Cerebellar cortex (tissue), 1 donor: ENCODE measurements around the gene PRCD.
"Not testable (repeated sequence)": the region's sequence is repeated elsewhere in the genome, so short reads cannot be mapped to it uniquely, and the experiment has no call there.

ENCODE experiments used
- DNase-seq: peaks from one replicate; pipeline ENCODE4 v3.0.0-alpha.2; 2015; ENCODE audit warnings: low spot score

Gene PRCD

DNA sequence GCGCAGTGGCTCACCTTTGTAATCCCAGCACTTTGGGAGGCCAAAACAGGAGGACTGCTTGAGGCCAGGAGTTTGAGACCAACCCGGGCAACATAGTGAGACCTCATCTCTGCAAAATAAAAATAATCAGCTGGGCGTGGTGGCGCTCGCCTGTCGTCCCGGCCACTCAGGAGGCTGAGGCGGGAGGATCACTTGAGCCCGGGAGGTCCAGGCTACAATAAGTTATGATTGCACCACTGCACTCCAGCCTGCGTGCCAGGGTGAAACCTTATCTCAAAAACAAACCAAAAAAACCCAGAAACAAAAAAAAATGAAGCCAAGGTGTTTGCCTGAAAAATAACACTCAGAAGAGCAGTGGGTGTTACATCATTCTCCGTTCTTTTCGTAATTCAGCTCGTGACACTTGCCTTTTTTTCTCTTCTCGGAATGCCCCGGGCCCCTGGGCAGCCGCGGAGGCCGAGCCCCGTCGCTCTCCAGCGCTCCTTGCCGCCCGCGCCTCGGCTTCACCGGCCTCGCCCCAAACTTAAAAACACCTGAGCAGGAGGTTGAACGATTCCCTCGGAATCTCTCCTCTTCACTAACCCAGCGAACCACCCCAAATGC is 17.0 kb downstream of the PRCD start:
- no peak for DNase-seq

- DNase-seq: peak; percentile 95
These were observed 17.7 kb downstream of the PRCD start for GRCh38 chr17:76557368-76558197.

- DNase-seq: peak; percentile 36
These were observed 18.6 kb downstream of the PRCD start for GRCh38 chr17:76558198-76559095.

DNA sequence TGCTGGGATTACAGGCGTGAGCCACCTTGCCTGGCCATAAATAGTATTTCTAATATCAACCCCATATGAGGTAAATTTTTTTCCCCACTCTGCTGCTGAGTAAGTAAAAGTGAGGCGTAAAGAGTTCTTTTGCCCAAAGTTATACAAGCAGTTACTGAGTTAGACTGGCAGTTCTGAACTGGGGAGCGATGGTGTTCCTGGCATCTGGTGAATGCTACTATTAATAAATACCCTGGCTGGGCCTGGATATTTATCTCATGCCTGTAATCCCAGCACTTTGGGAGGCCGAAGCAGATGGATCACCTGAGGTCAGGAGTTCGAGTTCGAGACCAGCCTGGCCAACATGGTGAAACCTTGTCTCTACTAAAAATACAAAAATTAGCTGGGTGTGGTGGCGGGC is 19.6 kb downstream of the PRCD start:
- not testable (repeated sequence) for DNase-seq

DNA sequence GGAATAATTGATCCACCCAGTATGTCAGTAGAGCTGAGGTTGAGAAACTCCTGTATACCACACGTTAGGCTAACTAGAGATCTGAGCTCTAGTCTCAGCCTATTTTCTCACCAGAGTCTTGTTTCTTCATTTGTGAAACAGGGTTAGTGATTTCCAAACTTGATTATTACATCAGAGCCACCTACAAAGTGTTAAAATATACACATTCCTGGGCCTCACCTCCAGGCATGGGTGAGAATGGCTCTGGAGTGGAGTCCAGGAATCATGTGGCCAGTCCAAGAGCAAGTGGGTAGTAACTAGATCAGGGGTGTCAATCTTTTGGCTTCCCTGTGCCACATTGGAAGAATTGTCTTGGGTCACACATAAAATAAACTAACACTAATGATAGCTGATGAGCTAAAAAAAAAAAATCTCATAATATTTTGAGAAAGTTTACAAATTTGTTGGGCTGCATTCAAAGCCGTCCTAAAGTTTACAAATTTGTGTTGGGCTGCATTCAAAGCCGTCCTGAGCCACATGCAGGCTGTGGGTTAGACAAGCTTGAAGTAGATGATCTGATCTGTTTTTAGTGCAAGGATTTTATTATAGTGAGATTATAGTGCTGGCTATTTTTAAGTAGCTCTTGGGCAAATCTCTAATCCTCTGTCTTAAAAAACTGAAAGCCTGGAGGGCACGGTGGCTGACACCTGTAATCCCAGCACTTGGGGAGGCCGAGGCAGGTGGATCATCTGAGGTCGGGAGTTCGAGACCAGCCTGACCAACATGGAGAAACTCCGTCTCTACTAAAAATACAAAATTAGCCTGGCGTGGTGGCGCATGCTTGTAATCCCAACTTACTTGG is 20.4 kb downstream of the PRCD start:
- DNase-seq: no peak

GRCh38 chr17:76560877-76561221 is 21.0 kb downstream of the PRCD start:
- no peak for DNase-seq

- no peak for DNase-seq
These were observed 21.5 kb downstream of the PRCD start for GRCh38 chr17:76561332-76561731.

- no peak for DNase-seq
These were observed 22.0 kb downstream of the PRCD start for GRCh38 chr17:76561799-76562268.

DNA sequence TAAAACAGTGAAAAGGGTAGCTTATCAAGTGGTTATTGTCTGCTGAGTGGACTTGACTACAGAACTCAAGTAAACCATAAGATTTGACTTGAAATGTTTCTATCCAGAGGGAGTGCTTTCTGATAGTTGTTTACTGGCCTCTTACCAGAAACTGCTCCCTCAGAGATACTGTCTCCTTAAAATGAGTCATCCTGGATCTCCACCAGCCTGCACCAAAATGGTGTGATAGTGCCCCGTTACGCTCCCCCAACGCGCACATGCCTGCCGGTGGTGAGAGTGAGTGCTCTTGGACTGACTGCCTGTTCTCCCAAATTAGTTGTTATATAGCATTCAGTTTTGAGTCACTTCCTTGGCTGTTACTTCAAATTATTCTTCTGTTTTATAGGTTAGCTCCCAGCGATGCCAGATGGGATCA is 22.9 kb downstream of the PRCD start:
- no peak for DNase-seq

DNA sequence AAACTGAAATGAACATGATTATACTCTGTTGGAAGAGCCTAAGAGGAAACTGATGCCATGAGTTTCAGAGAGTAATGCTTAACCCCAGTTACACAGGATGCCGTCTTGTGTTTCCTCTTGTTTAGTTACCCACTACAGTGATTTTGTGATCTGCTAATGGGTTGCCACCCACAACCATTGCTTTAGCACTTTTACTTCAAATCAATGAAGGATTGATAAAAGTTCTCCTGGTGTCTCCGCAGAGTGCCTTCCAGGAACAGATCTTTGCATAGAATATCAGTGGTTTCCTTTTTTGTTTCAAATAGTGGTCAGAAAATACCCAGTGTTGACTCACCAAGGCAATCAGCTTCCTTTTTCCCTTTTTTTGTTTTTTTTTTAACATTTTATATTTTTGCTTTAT is 23.5 kb downstream of the PRCD start:
- not testable (repeated sequence) for DNase-seq

DNA sequence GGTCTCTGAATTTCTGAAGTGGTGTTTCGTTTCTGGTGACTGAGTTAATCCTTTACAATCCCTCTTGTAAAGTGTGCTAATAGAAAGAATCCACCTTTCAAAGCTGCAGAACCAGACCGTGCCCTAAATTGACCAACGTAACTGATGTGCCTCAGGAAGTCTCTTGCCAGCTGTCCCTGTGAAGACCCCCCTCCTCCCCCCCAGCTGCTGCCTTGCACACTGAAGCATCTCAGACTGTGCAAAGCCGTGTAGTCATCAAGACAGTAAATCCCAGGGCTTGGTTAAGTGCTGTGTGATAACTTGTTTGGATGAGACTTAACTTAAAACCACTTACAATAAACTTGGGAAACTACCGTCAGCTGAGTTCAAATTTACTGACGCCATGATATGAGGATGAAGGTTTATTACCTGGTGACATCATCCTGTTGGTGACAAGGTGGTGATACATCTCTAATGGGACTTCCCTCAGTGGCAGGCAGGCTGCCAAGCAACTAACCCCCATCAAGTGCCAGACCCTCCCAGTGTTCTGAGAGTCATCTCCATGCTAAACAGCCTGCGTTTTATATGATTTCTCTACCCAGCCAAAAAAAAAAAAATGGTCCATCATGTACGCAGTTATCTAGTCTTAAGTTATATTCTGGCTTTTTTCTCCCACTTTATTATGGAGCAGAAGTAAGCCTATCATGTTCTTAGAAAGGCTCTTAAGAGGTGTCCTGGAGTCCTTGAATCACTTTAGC is 25.3 kb downstream of the PRCD start:
- DNase-seq: not testable (repeated sequence)

GRCh38 chr17:76565728-76566612 is 26.1 kb downstream of the PRCD start:
- DNase-seq: peak; percentile 46

DNA sequence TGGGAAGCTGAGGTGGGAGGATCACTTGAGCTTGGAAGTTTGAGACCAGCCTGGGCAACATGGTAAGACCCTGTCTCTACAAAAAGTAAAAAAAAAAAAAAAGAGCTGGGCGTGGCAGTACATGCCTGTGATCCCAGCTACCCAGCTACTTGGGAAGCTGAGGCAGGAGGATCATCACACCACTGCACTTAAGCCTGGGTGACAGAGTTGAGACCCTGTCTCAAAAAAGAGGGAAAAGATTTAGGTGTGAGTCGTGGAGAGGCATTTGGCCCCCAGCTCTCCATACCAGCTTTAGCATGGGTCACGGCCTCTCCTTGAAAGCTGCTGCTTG is 26.7 kb downstream of the PRCD start:
- no peak for DNase-seq

DNA sequence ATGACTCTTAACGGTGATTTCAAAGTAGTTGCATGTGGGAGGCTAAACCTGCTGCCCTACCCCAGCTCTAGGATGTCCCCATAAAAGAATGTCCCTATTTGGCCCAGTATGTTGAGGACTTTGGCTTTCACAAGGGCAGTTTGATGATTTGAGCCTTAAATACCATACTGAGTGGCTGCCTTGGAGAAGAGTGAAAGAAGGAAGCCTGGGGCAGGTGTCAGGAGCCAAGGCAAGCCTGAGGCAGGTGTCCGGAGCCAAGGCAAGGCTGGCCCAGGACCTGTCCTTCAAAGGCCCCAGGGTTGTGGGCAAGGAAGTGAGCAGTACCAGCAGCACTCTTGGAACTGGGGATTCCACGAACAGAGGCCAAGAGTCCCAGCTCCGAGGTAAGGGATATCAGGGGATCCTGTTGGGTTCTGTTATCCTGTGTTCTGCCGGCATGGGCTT is 27.2 kb downstream of the PRCD start:
- DNase-seq: peak; percentile 34

GRCh38 chr17:76567634-76568432 is 28.0 kb downstream of the PRCD start:
- DNase-seq: peak; percentile 61

- no peak for DNase-seq
These were observed 29.0 kb downstream of the PRCD start for GRCh38 chr17:76568811-76569221.

DNA sequence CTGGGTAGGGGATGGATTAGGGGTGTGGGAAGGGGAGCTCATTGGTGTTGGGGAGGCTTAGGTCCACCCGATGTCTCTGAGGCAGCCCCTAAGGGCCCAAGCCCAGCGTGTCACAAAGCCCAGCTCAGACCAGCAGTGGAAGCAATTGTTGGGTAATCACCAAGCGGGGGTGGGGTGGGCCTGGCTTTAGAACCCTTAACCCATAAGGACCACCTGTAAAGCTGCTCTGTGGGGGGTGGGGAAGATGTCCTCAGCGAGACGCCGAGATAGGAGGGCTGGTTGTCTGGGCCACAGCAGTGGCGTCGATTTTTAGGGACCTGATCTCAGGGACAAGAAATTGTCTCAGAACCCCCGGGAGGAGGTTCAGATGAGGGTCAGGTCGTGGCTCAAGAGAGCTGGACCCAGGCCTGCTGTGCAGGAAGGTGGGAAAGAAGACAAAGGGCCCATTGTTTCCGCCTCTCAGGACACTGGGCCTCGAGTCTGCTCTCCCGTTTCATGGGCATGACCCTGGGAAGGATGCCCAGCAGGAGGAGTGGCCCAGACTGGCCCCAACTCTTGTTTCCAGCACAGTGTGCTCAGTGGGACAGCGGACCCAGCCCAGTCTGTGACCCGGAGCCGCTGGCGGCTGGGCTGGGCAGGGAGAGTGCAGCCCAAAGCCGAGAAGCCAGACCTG is 29.9 kb downstream of the PRCD start:
- no peak for DNase-seq

DNA sequence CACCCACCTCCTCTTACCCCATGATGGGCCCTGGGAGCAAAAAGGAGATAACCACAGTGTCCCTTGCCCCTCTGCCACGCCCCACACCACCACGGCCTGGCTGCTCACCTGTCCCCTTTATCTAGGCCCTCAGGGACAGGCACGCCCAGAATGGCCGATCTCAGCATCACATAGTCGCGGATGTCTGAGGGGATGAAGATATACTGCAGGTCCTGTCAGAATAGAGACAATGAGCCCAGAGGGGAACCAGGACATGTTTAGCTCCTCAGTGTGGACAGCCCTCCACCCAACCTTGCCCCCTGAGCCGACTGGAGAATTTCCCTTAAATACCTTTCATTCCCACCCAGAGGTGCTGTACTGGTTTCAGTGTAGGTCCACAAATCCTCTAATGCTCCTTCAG is 30.6 kb downstream of the PRCD start:
- DNase-seq: no peak
